HL-60 (cell line): ENCODE results near the gene DNAH14.

Source experiments
- DNase-seq, 2 experiments: peaks; one replicate each; pipeline ENCODE4 v3.0.0-alpha.2; 2010 to 2020; ENCODE audit warnings: low read depth in 1 of 2, low spot score in 1 of 2
- H3K27ac ChIP-seq: fragments of 250-450 bp; sonication (Bioruptor Pico); replicated peaks from 2 replicates; pipeline ENCODE4 v1.5.1; 2020; ENCODE audit warnings: mild to moderate bottlenecking, moderate library complexity
- H3K27me3 ChIP-seq: fragments of 250-450 bp; sonication (Bioruptor Pico); 2 replicates; pipeline ENCODE4 v1.5.1; 2021; ENCODE audit warnings: mild to moderate bottlenecking, moderate library complexity; ENCODE audit not compliant: insufficient read depth, poor library complexity, severe bottlenecking
- H3K4me3 ChIP-seq: replicated peaks from 2 replicates; pipeline ENCODE4 v1.5.1; 2011; ENCODE audit warnings: mild to moderate bottlenecking, control low read depth, low read length; ENCODE audit not compliant: insufficient read depth
- GABPA ChIP-seq: IDR thresholded peaks from 2 replicates; pipeline ENCODE4 v1.6.1; 2012; ENCODE audit warnings: low read depth
- POLR2AphosphoS5 ChIP-seq: IDR thresholded peaks from 2 replicates; pipeline ENCODE4 v1.6.1; 2012; ENCODE audit warnings: low read depth
- SPI1 ChIP-seq: IDR thresholded peaks from 2 replicates; pipeline ENCODE4 v1.6.1; 2012; ENCODE audit warnings: low read depth, mild to moderate bottlenecking, borderline replicate concordance
- TF ChIP-seq, protein P1 (sequence below): IDR thresholded peaks from 2 replicates; pipeline ENCODE4 v1.6.1; 2012; ENCODE audit warnings: low read depth; ENCODE audit not compliant: insufficient replicate concordance
- TF ChIP-seq, protein P2 (sequence below): IDR thresholded peaks from one replicate; pipeline ENCODE4 v1.5.1; 2011; ENCODE audit warnings: low read length, control low read depth, inconsistent platforms; ENCODE audit not compliant: insufficient read depth

Gene DNAH14

DNA sequence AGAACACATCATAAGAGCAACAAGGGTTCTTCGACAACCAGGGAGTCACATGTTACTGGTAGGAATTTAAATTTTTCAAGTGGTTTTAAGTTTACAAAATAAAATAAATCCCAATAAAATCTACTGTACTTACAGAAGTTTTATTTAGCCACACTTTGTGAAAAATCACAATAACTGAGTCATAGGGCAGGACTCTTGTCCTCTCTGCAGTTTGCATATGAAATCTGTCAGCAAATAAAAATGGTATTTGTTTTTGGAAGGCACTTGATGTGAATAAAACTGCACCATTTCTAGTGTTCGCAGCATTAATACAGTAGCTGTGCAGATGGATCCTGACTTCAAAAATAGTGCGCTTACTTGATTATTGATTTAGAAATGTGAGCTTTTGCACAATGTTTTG lies 348.0 kb downstream of the DNAH14 start:
- TF ChIP-seq GABPA = no peak
- TF ChIP-seq, protein P1, sequence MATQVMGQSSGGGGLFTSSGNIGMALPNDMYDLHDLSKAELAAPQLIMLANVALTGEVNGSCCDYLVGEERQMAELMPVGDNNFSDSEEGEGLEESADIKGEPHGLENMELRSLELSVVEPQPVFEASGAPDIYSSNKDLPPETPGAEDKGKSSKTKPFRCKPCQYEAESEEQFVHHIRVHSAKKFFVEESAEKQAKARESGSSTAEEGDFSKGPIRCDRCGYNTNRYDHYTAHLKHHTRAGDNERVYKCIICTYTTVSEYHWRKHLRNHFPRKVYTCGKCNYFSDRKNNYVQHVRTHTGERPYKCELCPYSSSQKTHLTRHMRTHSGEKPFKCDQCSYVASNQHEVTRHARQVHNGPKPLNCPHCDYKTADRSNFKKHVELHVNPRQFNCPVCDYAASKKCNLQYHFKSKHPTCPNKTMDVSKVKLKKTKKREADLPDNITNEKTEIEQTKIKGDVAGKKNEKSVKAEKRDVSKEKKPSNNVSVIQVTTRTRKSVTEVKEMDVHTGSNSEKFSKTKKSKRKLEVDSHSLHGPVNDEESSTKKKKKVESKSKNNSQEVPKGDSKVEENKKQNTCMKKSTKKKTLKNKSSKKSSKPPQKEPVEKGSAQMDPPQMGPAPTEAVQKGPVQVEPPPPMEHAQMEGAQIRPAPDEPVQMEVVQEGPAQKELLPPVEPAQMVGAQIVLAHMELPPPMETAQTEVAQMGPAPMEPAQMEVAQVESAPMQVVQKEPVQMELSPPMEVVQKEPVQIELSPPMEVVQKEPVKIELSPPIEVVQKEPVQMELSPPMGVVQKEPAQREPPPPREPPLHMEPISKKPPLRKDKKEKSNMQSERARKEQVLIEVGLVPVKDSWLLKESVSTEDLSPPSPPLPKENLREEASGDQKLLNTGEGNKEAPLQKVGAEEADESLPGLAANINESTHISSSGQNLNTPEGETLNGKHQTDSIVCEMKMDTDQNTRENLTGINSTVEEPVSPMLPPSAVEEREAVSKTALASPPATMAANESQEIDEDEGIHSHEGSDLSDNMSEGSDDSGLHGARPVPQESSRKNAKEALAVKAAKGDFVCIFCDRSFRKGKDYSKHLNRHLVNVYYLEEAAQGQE = no peak
- TF ChIP-seq, protein P2, sequence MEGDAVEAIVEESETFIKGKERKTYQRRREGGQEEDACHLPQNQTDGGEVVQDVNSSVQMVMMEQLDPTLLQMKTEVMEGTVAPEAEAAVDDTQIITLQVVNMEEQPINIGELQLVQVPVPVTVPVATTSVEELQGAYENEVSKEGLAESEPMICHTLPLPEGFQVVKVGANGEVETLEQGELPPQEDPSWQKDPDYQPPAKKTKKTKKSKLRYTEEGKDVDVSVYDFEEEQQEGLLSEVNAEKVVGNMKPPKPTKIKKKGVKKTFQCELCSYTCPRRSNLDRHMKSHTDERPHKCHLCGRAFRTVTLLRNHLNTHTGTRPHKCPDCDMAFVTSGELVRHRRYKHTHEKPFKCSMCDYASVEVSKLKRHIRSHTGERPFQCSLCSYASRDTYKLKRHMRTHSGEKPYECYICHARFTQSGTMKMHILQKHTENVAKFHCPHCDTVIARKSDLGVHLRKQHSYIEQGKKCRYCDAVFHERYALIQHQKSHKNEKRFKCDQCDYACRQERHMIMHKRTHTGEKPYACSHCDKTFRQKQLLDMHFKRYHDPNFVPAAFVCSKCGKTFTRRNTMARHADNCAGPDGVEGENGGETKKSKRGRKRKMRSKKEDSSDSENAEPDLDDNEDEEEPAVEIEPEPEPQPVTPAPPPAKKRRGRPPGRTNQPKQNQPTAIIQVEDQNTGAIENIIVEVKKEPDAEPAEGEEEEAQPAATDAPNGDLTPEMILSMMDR = no peak
- no peak for TF ChIP-seq POLR2AphosphoS5
- TF ChIP-seq SPI1 = no peak
- Histone ChIP-seq H3K27me3 (no peaks in the 10 kb centered on the region), H3K4me3 (no peak overlapping the region), H3K27ac (no peak overlapping the region)
- no peak for DNase-seq

DNA sequence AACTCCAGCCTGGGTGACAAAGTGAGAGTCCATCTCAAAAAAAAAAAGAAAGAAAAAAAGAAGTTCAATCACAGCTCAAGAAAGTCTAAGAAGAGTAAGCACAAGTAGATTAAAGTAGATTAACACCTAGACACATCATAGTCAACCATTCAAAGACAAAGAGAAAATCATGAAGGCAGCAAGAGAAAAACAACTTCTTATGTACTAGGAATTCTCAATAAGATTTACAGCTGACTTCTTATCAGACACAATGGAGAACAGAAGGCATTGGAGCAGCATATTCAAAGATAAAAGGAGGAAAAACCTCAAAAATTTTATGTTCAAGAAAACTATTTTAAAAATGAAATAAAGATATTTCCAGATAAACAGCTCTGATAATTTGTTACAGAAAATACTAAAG lies 351.1 kb downstream of the DNAH14 start:
- H3K27me3 ChIP-seq = no peaks in the 10 kb centered on the region
- H3K4me3 ChIP-seq = no peak overlapping the region
- DNase-seq = no peak
- TF ChIP-seq SPI1 (no peak), GABPA (no peak), POLR2AphosphoS5 (no peak)
- TF ChIP-seq, protein P1 = no peak
- TF ChIP-seq, protein P2 = no peak
- no peak overlapping the region for H3K27ac ChIP-seq

DNA sequence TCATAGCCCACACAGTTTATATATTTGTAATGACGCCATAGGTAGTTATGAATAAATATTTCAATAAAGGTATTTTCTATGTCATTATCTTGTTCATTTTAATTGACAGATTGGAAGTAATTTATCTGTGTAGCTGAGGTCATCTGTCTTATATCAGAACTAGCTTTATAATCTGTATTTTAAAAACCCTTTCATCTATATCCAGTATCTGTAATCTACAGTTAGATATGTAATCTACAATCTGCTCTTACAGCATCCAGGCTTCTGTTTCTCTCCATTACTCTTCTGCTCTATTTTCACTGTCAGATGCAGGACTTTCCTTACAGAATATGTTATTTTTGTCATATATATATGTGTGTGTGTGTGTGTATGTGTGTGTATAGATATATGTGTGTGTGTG lies 360.8 kb downstream of the DNAH14 start:
- no peak for DNase-seq
- Histone ChIP-seq H3K27me3 (no peaks in the 10 kb centered on the region), H3K27ac (no peak overlapping the region), H3K4me3 (no peak overlapping the region)
- no peak for TF ChIP-seq POLR2AphosphoS5
- TF ChIP-seq, protein P2 = no peak
- TF ChIP-seq, protein P1 = no peak
- TF ChIP-seq GABPA = no peak
- TF ChIP-seq SPI1 = no peak
